Ectodermal cell (in vitro differentiated cells): ENCODE measurements around the gene ITPRIPL2.

ENCODE experiments used
- H3K27ac ChIP-seq: 2 replicates; pipeline ENCODE4 v1.7.0; 2013; ENCODE audit warnings: mild to moderate bottlenecking, low read depth, low read length; ENCODE audit not compliant: insufficient read depth, poor library complexity, severe bottlenecking
- H3K27me3 ChIP-seq: 2 replicates; pipeline ENCODE4 v1.7.0; 2013; ENCODE audit warnings: mild to moderate bottlenecking, low read length; ENCODE audit not compliant: insufficient read depth, control insufficient read depth, poor library complexity, severe bottlenecking
- H3K36me3 ChIP-seq: one replicate; pipeline ENCODE4 v1.7.0; 2013; ENCODE audit warnings: low read length; ENCODE audit not compliant: control insufficient read depth, insufficient read depth
- H3K4me1 ChIP-seq: one replicate; pipeline ENCODE4 v1.7.0; 2013; ENCODE audit warnings: low read length; ENCODE audit not compliant: control insufficient read depth, insufficient read depth
- H3K4me3 ChIP-seq: 2 replicates; pipeline ENCODE4 v1.7.0; 2013; ENCODE audit warnings: low read depth, low read length, control low read depth; ENCODE audit not compliant: insufficient read depth
- H3K9me3 ChIP-seq: 2 replicates; pipeline ENCODE4 v1.7.0; 2013; ENCODE audit warnings: mild to moderate bottlenecking, low read length, moderate library complexity; ENCODE audit not compliant: control insufficient read depth
- WGBS, 2 experiments: methylation state at CpG; one replicate each; pipeline ENCODE4 v1.1.7; 2013; ENCODE audit warnings: missing lambda C conversion rate in 2 of 2; 5-methylcytosine and 5-hydroxymethylcytosine counted together

Gene ITPRIPL2

DNA sequence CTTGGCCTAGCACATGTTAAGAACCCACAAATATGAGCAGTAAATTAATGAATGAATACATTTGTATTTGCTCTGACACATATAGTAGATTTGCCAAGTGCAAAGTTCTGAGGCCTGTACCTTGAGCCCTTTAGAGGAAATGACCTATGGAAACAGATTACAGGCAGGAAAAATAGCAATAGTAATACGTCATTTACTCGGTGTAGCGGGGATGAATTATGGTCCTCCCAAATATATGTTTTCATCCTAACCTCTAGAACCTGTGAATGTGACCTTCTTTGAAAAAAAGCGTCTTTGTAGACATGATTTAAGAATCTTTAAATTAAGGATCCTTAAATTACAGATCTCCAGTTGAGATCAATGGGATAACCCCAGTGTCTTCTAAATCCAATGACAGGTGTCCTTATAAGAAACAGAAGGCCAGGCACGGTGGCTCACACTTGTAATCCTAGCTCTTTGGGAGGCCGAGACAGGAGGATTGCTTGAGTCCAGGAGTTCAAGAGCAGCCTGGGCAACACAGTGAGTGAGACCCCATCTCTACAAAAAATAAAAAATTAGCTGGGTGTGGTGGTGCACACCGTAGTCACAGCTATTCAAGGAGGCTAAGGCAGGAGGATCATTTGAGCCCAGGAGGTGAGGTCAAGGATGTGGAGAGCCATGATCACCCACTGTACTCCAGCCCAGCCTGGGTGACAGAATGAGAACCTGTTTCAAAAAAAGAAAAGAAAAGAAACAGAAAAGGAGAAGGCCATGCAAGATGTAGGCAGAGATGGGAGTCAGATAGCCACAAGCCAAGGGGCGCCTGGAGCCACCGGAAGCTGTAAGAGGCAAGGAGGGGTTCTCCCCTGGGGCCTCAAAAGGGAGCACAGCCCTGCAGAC is 5.1 kb upstream of the ITPRIPL2 start:
- Histone ChIP-seq H3K4me3 (no peak overlapping the region), H3K36me3 (no peaks in the 10 kb centered on the region), H3K9me3 (no peaks in the 10 kb centered on the region), H3K27ac (no peak overlapping the region), H3K27me3 (peaks cover 5% of the 10 kb centered on the region), H3K4me1 (peaks cover 11% of the 10 kb centered on the region)
- WGBS, 2 experiments: 96% methylated on average over 9 of the region's 9 CpGs

DNA sequence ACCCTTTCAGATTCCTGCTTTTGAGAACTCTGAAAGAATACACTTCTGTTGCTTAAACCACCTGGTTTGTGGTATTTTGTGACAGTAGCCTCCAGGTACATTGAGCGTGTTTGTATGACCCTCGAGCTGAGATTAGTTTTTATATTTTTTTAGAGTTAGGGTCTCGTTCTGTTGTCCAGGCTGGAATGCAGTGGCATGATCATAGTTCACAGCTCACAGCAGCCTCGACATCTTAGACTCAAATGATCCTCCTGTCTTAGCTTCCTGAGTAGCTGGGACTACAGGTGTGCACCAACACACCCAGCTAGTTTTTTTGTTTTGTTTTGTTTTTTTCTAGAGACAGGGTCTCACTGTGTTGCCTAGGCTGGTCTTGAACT is 4.5 kb upstream of the ITPRIPL2 start:
- H3K4me1 ChIP-seq: peaks cover 12% of the 10 kb centered on the region
- H3K9me3 ChIP-seq: no peaks in the 10 kb centered on the region
- WGBS, 2 experiments: 92 to 95% methylated on average over 4 of the region's 4 CpGs
- H3K27ac ChIP-seq: no peak overlapping the region
- H3K27me3 ChIP-seq: peaks cover 11% of the 10 kb centered on the region
- no peaks in the 10 kb centered on the region for H3K36me3 ChIP-seq
- H3K4me3 ChIP-seq: no peak overlapping the region

DNA sequence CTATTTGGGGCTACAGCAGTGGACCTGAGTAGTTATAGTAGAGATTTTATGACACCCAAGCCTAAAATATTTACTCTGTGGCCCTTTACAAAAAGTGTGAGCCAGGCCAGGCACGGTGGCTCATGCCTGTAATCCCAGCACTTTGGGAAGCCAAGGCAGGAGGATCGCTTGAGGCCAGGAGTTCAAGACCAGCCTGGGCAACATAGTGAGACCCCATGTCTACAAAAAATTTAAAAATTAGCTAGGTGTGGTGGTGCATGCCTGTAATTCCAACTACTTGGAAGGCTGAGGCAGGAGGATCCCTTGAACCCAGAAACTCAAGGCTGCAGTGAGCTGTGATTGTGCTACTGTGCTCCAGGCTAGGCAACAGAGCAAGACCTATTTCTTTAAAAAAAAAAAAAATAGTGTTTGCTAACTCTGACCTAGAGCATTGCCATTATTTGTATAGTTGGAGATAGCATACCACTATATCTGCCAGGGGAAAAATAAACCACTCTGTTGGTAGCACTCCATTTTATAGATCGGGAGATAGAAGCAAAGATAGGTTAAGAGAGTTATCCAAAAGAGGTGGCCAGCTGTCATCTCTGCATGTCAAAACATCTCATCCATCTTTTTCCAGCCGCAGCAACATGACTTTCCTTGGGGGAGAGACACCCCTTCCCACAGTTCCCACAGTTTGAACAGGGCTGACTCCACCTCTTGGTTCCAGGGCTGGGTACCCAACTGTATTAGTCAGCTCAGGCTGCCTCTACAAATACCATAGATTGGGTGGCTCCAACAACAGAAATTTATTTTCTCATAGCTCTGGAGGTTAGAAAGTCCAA is 3.0 kb upstream of the ITPRIPL2 start:
- Histone ChIP-seq H3K9me3 (no peaks in the 10 kb centered on the region), H3K36me3 (peaks cover 4% of the 10 kb centered on the region), H3K27ac (no peak overlapping the region), H3K4me3 (no peak overlapping the region), H3K4me1 (peaks cover 3% of the 10 kb centered on the region), H3K27me3 (peaks cover 26% of the 10 kb centered on the region)
- 92 to 94% methylated on average over 4 of the region's 4 CpGs for WGBS, 2 experiments

DNA sequence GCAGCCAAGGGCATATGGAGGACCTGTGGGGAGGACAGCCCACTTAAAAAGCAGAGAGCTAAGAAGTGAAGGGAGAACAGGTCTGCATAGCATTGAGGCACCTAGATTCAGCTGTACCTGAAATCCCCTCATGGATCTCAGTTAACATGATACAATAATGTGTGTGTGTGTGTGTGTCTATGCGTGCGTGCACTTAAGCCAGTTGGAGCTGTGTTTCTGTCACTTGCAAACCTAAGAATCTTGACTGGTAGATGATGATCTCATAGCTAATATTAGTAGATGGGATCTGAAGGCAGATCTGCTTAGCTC is 1.7 kb upstream of the ITPRIPL2 start:
- H3K27ac ChIP-seq: no peak overlapping the region
- 91 to 93% methylated on average over 2 of the region's 2 CpGs for WGBS, 2 experiments
- peaks cover 30% of the 10 kb centered on the region for H3K27me3 ChIP-seq
- peaks cover 3% of the 10 kb centered on the region for H3K4me1 ChIP-seq
- H3K4me3 ChIP-seq: no peak overlapping the region
- H3K9me3 ChIP-seq: no peaks in the 10 kb centered on the region
- peaks cover 4% of the 10 kb centered on the region for H3K36me3 ChIP-seq

DNA sequence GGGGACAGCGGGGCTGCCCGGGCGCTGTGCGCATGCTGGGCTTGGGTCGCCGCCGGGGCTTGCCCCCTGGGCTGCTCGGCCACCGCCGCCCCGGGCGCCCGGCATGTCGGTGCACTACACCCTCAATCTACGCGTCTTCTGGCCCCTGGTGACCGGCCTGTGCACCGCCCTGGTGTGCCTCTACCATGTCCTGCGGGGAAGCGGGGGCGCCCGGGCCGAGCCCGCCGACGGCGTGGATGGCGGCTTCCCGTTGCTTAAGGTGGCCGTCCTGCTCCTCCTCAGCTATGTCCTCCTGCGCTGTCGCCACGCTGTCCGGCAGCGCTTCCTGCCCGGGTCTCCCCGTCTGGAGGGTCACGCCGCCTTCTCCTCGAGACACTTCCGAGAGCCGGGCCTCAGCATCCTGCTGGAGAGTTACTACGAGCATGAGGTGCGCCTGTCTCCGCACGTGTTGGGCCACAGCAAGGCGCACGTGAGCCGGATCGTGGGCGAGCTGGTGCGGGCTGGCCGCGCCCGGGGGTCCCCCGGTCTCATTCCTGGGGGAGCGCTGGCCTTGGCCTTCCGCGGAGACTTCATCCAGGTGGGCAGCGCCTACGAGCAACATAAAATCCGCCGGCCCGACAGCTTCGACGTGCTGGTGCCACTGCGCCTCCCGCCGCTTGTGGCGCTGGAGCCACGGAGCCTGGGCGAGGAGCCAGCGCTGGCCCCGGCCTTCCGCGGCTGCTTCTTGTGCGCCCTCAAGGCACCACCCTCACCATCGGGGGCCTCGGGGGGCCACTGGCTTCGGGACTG is 789 bp downstream of the ITPRIPL2 start:
- peak overlapping the region; percentile 45 for H3K4me3 ChIP-seq
- peaks cover 34% of the 10 kb centered on the region for H3K27me3 ChIP-seq
- 43% methylated on average over 80 of the region's 80 CpGs for WGBS, 2 experiments

DNA sequence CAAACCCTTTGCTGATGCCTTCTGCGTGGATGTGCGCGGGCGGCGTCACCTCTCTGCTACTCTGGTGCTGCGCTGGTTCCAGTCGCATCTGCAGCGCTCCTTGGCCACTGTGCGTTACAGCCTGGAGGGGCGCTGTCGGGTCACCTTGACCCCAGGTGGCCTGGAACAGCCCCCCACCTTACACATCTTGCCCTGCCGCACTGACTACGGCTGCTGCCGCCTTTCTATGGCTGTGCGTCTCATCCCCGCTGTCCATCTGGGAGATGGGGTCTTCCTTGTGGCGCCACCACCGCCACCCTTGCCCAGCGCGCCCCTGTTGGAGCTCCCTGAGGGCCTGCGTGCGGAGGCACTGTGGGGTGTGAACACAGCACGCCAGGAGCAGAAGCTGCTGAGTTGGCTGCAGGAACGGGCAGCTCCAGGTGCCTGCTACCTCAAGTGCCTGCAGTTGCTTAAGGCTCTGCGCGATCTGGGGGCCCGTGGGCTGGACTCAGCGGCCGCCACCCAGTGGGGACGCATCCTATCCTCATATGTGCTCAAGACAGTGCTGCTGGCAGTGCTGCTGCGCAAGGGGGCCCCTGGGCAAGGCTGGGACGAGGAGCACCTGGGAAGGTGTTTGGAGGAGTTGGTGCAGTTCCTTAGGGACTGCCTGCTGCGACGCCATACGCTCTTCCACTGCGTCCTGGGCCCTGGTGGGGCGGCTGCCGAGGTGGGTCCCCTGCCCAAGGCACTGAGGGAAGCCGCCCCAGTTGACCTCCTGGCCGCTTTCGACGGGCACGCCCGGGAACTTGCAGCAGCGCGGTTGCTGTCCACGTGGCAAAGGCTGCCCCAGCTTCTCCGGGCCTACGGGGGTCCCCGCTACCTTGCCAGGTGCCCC is 1.6 kb downstream of the ITPRIPL2 start:
- Histone ChIP-seq H3K4me1 (peaks cover 3% of the 10 kb centered on the region), H3K27me3 (peaks cover 34% of the 10 kb centered on the region), H3K4me3 (no peak overlapping the region), H3K9me3 (no peaks in the 10 kb centered on the region), H3K27ac (no peak overlapping the region), H3K36me3 (peaks cover 4% of the 10 kb centered on the region)
- WGBS, 2 experiments: 95 to 96% methylated on average over 50 of the region's 50 CpGs

More for the DNA sequence above, 789 bp downstream of the ITPRIPL2 start:
- Histone ChIP-seq H3K27ac (no peak overlapping the region), H3K36me3 (peaks cover 4% of the 10 kb centered on the region), H3K4me1 (peaks cover 3% of the 10 kb centered on the region), H3K9me3 (no peaks in the 10 kb centered on the region)

DNA sequence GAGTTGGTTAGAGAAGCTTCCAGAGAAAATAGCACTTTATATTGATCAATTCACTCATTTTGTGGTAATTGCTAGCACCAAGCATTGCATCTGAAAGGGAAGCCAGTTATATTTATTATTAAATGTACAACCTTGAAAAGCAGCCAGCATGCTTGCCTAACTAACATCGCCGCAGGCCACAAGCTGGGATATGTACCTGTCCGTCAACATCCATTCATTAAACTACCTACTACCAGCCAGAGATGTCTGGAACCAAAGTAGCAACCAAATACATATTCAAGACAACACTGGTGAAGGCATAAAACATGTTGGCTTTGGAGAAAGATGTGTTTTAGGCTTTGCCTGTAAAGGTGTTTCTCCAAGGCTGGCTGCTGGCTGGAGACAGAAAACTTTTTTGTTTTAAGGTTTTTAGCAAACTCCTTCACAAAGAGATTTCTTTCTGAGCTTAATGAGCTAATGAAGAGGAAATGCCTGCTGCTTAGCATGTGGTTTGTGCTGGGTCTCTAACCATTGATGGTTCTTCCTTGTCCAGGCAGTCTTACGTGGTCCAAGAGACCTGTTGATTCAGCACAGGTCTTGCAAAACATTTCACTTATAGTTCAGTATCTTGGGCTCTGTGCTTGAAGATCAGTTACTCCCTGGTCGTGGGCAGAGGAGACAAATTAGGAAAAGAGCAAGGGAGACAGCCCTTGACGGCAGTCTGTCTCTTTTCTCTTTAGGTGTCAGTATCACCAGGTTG is 3.1 kb downstream of the ITPRIPL2 start:
- peaks cover 34% of the 10 kb centered on the region for H3K27me3 ChIP-seq
- no peak overlapping the region for H3K27ac ChIP-seq
- H3K9me3 ChIP-seq: no peaks in the 10 kb centered on the region
- no peak overlapping the region for H3K4me3 ChIP-seq
- peaks cover 4% of the 10 kb centered on the region for H3K36me3 ChIP-seq
- WGBS, 2 experiments: 57 to 61% methylated on average over 6 of the region's 6 CpGs
- peaks cover 3% of the 10 kb centered on the region for H3K4me1 ChIP-seq

DNA sequence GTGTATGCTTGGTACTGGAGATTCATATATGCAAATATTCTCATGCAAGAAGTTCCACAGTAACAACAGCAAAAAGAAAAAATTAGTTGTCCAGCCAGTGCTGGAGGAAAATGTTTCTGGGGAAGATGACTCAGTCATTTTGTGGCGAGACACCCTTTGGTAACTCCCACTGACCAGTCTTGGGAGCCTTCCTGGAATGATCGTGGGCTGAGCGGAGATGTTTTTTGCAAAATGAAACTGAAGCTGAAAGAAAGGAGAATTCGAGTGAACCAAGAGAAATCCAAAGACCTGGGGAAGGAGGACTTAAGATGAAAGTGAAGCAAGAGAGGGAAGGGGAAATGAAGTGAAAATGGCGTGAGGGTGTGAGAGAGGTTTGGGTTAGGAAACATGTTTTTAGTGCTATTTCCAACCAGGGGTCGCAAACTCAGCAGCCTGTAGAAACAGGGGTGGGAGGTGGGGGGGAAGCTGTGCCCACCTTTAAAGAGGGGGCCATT is 5.2 kb downstream of the ITPRIPL2 start:
- 91 to 92% methylated on average over 6 of the region's 6 CpGs for WGBS, 2 experiments
- Histone ChIP-seq H3K27ac (no peak overlapping the region), H3K4me3 (no peak overlapping the region), H3K27me3 (peaks cover 26% of the 10 kb centered on the region), H3K36me3 (peaks cover 4% of the 10 kb centered on the region), H3K4me1 (no peaks in the 10 kb centered on the region), H3K9me3 (no peaks in the 10 kb centered on the region)

DNA sequence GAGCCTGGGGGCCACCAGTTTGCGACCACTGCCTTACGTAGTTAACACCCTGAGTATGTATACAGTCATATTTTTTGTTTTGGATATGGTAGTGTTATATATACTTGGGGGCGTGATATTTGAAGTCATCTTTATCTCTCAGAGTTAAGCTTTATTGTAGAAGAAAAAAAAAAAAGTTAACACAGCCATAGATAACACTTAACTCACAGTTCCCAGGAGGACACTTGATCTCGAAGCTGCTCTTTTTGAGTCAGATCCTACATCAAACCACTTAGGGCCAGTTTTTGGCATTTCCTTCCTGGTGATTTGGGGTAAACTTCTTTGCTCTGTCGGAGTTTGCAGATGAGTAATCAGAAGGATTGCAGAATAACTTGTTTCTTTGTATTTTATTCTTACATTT is 5.8 kb downstream of the ITPRIPL2 start:
- Histone ChIP-seq H3K27ac (no peak overlapping the region), H3K36me3 (peaks cover 4% of the 10 kb centered on the region), H3K27me3 (peaks cover 20% of the 10 kb centered on the region), H3K9me3 (no peaks in the 10 kb centered on the region), H3K4me1 (no peaks in the 10 kb centered on the region), H3K4me3 (no peak overlapping the region)
- WGBS, 2 experiments: 86 to 99% methylated on average over 3 of the region's 5 CpGs
